ENCODE results near the gene USP36. TPM values are rescaled to one million over a fixed set of nuclear protein-coding genes. Genes with fewer than 3 reads are reported as not detected.
"Not testable (repeated sequence)": the region's sequence is repeated elsewhere in the genome, so short reads cannot be mapped to it uniquely, and the experiment has no call there.

The USP36 gene
- total RNA-seq, 1 experiment from 2014 or later, result 48.2 TPM

DNA sequence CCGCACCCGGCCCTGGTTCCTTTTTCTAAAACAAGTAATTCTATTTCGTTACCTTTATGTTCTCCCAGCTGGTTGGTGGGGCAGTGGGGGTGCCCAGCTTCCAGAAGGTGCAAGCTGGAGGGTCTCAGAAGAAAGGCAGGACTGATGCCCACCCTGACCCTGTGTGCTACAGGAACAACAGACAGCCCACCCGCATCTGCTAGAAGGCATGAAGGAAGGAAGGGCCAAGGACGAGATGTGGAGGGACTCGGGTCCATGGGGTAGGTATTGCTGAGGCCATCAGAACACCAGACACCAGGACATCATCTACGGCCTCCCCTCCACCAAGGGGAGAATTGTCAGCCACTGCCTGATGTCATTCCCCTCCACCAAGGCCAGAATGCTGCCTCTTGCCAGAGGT is 52.2 kb downstream of the USP36 start:
- Histone ChIP-seq H3K27me3 (no peaks in the 10 kb centered on the region), H3K36me3 (0 out of 2 replicates have a peak, but pooled peaks cover 3% of the 10 kb centered on the region), H3K27ac (no peak overlapping the region), H3K9me3 (replicated peaks) (no peaks in the 10 kb centered on the region), H3K4me1 (peaks cover 43% of the 10 kb centered on the region), H3K4me3 (no peak overlapping the region)
- DNase-seq, result no peak

DNA sequence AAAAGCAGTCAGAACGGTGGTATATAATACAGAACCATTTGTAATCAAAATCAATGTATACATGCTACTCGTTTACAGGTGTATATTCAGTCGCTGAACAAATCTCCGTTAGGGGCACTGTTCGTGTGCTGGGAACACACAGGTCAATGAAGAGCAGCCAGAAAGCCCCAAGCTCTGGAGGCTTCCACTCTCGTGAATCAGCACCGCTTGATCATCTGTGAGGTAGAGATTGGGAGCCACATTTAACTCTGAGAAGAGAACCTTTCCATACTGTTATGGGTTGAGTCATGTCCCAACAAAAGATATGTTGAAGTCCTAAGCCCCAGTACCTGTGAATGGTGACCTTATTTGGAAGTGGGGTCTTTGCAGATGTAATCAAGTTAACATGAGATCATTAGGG is 53.2 kb downstream of the USP36 start:
- Histone ChIP-seq H3K9me3 (replicated peaks) (no peaks in the 10 kb centered on the region), H3K36me3 (no peaks in the 10 kb centered on the region), H3K27ac (no peak overlapping the region), H3K27me3 (no peaks in the 10 kb centered on the region), H3K4me1 (peaks cover 43% of the 10 kb centered on the region), H3K4me3 (no peak overlapping the region)
- DNase-seq, result no peak

DNA sequence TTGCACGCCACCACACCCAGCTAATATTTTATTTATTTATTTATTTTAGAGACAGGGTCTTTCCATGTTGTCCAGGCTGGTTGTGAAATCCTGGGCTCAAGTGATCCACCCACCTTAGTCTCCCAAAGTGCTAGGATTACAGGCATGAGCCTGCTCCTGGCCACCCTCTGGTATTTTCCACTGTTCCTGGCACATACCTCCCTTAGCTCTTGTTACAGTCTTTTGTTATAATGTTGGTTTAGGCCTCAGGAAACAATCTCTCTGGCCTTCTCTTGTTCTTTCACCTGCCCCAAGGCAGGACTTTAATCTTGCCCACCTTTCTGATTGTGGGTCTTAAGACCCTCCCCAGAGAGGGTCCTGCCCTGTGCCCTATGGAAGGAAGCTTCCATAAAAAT is 55.0 kb downstream of the USP36 start:
- no peaks in the 10 kb centered on the region for H3K9me3 ChIP-seq (replicated peaks)
- H3K27ac ChIP-seq, result no peak overlapping the region
- DNase-seq, result no peak
- peaks cover 25% of the 10 kb centered on the region for H3K4me1 ChIP-seq
- no peak overlapping the region for H3K4me3 ChIP-seq
- H3K27me3 ChIP-seq, result no peaks in the 10 kb centered on the region
- H3K36me3 ChIP-seq, result no peaks in the 10 kb centered on the region

DNA sequence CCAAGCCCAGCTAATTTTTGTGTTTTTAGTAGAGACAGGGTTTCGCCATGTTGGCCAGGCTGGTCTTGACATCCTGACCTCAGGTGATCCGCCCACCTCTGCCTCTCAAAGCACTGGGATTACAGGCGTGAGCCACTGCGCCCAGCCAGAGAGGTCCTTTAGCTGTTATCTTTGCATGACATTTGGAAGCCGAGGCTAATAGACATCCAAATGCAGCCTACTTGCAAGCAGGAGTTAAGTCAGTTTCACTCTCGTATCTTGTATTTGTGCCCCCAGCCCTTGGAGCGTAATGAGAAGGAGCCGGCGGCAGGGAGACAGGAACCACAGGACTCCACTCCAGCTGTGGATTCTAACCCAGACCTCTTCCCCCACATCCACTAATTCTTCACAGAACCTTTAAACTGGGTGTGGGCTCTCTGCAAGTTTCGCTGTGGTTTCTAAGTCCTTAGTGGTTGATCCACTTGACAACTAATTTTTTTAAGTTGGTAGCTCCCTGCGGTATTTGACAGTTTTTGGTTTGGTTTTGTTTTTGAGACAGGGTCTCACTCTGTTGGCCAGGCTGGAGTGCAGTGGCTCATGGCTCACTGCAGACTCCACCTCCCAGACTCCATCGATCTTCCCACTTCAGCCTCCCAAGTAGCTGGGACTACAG is 55.5 kb downstream of the USP36 start:
- Histone ChIP-seq H3K36me3 (no peaks in the 10 kb centered on the region), H3K4me3 (no peak overlapping the region), H3K4me1 (peaks cover 20% of the 10 kb centered on the region), H3K27ac (no peak overlapping the region), H3K9me3 (replicated peaks) (no peaks in the 10 kb centered on the region), H3K27me3 (no peaks in the 10 kb centered on the region)
- no peak for DNase-seq

DNA sequence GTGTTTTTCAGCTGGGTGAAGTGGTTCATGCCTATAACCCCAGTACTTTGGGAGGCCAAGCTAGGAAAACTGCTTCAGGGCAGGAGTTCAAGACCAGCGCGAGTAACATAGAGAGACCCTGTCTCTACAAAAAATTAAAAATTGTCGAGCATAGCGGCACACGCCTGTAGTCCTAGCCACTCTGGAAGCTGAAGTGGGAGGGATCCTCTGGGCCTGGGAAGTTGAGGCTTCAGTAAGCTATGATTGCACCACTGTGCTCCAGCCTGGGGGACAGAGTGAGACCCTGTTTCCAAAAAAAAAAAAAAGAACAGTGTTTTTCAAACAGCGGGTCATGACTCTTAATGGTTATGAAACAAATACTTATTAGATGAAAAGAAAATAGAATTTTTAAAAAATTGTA is 56.3 kb downstream of the USP36 start:
- DNase-seq, result no peak
- no peaks in the 10 kb centered on the region for H3K9me3 ChIP-seq (replicated peaks)
- no peak overlapping the region for H3K4me3 ChIP-seq
- no peaks in the 10 kb centered on the region for H3K36me3 ChIP-seq
- H3K27me3 ChIP-seq, result no peaks in the 10 kb centered on the region
- peaks cover 14% of the 10 kb centered on the region for H3K4me1 ChIP-seq
- no peak overlapping the region for H3K27ac ChIP-seq

DNA sequence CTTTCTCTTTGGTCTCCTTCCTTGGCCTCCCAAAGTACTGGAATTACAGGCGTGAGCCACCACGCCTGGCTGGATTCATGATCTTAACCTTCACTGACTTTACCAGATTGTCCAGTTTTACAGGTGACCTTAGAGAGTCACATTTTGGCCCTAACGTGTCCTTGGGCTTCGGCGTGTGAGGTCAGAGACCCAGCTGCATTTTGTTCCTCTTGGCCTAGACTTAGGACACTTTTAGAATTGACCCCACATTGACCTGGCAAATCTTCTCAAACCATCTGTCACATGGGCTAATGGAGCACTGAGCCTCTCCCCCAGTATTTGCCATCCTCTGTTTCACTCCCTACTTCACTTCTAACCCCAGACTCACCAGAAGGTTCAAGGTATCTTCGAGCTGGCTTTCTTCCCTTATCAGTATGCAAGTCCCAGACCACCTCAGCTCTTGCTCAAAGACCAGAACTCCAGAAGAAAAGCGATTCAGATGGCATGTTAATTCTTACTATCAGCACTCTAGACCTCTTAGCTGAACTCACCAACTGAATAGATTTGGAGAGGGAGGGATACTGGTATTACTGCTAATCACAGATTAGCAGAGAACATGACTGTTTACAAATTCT is 56.8 kb downstream of the USP36 start:
- Histone ChIP-seq H3K4me1 (peaks cover 9% of the 10 kb centered on the region), H3K27ac (no peak overlapping the region), H3K9me3 (replicated peaks) (no peaks in the 10 kb centered on the region), H3K36me3 (peaks cover under 1% of the 10 kb centered on the region; the same call in 1 of the 2 replicates), H3K27me3 (no peaks in the 10 kb centered on the region), H3K4me3 (no peak overlapping the region)
- no peak for DNase-seq

DNA sequence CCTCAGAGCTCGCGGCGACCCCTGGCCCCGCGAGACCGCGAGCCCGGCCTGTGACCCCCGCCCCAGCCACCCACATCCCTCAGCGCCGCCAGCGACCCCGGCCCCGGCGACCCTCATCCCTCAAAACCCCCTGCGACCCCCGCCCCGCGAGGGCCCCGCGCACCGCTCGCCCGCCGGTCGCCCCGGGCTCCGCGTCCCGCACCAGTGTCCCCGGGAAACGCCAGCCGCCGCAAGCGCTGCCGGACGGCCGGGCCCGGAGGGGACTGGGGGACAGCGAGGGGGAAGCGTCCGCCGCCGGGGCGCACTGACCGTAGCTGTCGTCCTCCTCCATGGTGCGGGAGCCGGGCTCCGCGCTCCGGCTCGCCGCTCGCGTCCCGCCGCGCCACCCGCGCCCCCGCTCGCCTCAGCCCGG is 58.7 kb downstream of the USP36 start, which contains the start of gene CYTH1:
CYTH1 (minus strand) TSS at position 381 of the 412 bp plus-strand sequence; CDS start at position 331, 50 bp downstream.
- Histone ChIP-seq H3K27me3 (no peaks in the 10 kb centered on the region), H3K4me1 (peaks cover 6% of the 10 kb centered on the region), H3K27ac (peak within 1 kb of the TSS; percentile 49), H3K9me3 (replicated peaks) (no peaks in the 10 kb centered on the region), H3K36me3 (peaks cover 3% of the 10 kb centered on the region; the same call in 1 of the 2 replicates), H3K4me3 (peak within 1 kb of the TSS; percentile 78)
- DNase-seq, result no peak

DNA sequence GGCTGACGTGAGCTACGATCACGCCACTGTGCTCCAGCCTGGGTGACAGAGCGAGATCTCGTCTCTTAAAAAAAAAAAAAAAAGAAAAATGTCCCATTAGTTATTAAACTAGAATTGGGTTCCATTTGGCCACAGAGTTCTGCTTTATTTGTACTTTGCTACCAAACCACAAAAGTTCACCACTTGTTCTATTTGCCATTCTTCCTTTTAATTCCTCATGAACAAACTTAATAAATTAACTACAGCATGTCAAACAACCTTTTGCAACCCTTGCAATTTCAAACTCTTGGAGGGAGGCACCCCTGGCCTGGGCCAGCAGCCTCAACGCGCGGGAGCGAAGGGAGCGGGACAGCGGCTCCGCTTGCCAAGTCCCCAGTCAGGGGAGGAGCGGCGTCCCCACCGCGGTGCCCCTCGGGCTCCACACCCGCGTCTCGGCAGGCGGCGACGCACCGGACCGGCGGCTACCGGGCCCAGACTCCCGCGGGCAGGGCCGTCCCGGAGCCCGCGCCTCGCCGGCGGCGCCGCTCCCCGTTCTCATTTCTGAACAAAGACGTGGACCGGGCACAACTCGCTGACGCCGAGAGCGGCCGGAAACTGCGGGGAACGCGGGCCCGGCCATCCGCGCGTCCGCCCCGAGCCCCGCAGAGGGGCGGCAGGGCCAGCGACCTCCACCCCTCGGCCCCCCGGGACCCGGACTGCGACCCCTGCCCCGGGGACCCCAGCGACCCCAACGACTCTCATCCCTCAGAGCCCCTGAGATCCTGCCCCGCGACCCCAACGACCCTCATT is 59.3 kb downstream of the USP36 start:
- peak overlapping the region; percentile 78 for H3K4me3 ChIP-seq
- no peaks in the 10 kb centered on the region for H3K9me3 ChIP-seq (replicated peaks)
- peaks cover 6% of the 10 kb centered on the region for H3K4me1 ChIP-seq
- no peaks in the 10 kb centered on the region for H3K27me3 ChIP-seq
- peak overlapping the region; percentile 8; the same call in 1 of the 2 replicates for H3K27ac ChIP-seq
- peaks cover 3% of the 10 kb centered on the region; the same call in 1 of the 2 replicates for H3K36me3 ChIP-seq
- DNase-seq, result peak; percentile 66 to 69

DNA sequence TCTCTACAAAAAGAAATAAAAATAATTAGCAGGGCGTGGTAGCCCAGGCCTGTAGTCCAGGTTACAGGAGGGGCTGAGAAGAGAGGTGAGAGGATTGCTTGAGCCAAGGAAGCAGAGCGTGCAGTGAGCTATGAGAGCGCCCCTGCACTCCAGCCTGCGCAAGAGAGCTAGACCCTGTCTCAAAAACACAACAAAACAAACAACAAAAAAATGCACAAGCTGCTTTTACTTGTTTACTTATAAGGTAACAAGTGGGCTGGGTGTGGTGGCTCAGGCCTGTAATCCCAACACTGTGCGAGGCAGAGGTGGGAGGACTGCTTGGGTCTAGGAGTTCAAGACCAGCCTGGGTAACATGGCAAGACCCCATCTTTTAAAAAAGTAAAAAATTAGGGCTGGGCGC is 60.3 kb downstream of the USP36 start:
- H3K27ac ChIP-seq, result no peak overlapping the region
- no peaks in the 10 kb centered on the region for H3K9me3 ChIP-seq (replicated peaks)
- no peak for DNase-seq
- H3K27me3 ChIP-seq, result no peaks in the 10 kb centered on the region
- peaks cover 3% of the 10 kb centered on the region; the same call in 1 of the 2 replicates for H3K36me3 ChIP-seq
- H3K4me1 ChIP-seq, result peaks cover 6% of the 10 kb centered on the region
- H3K4me3 ChIP-seq, result no peak overlapping the region

DNA sequence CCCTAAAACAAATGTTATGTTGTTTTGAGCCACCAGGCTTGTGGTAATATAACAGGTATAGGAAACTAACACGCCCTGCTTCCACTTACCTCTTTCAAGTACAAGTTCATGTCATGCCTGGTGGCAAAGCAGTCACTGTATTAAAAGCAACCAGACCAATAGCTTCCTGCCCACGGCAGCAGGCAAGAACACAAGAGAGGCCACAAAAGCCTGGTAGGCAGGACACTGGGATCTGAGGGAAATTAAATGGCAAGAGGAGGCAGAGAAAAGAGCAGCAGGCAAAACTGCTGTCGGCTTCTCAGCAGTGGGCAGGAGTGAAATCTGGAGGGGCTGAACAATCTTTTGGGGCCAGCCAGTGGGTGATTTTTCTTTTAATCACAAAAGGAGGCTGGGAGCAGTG is 60.8 kb downstream of the USP36 start:
- Histone ChIP-seq H3K36me3 (peaks cover 3% of the 10 kb centered on the region; the same call in 1 of the 2 replicates), H3K27ac (no peak overlapping the region), H3K4me3 (no peak overlapping the region), H3K4me1 (peaks cover 6% of the 10 kb centered on the region), H3K27me3 (no peaks in the 10 kb centered on the region), H3K9me3 (replicated peaks) (no peaks in the 10 kb centered on the region)
- no peak for DNase-seq

DNA sequence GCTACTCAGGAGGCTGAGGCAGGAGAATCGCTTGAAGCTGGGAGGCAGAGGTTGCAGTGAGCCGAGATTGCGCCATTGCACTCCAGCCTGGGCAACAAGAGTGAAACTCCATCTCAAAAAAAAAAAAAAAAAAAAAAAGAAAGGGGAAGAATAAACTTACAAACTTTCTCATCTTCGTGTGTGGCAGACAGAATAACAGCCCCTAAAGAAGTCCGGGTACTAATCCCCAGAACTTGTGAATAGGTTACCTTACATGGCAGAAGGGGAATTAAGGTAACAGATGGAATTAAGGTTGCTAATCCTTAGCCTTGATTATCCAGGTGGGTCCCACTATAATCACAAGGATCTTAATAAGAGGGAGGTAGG is 61.3 kb downstream of the USP36 start:
- not testable (repeated sequence) for H3K27ac ChIP-seq; H3K36me3 ChIP-seq; H3K4me1 ChIP-seq; H3K9me3 ChIP-seq (replicated peaks); H3K27me3 ChIP-seq; H3K4me3 ChIP-seq; DNase-seq

DNA sequence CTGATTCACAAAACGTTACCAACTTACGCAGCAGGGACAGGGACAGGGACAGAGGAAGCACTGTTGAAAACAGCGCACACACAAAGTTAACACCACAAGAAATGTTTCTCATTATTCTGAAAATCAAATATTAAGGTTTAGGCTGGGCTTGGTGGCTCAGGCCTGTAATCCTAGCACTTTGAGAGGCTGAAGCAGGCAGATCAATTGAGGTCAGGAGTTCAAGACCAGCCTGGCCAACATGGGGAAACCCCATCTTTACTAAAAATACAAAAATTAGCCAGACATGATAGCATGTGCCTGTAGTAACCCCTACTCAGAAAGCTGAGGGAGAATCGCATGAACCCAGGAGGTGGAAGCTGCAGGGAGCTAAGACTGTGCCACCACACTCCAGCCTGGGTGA is 62.7 kb downstream of the USP36 start:
- H3K27ac ChIP-seq, result no peak overlapping the region
- H3K4me3 ChIP-seq, result no peak overlapping the region
- H3K36me3 ChIP-seq, result peaks cover 5% of the 10 kb centered on the region
- H3K27me3 ChIP-seq, result no peaks in the 10 kb centered on the region
- H3K4me1 ChIP-seq, result peaks cover 5% of the 10 kb centered on the region
- DNase-seq, result no peak
- H3K9me3 ChIP-seq (replicated peaks), result no peaks in the 10 kb centered on the region

DNA sequence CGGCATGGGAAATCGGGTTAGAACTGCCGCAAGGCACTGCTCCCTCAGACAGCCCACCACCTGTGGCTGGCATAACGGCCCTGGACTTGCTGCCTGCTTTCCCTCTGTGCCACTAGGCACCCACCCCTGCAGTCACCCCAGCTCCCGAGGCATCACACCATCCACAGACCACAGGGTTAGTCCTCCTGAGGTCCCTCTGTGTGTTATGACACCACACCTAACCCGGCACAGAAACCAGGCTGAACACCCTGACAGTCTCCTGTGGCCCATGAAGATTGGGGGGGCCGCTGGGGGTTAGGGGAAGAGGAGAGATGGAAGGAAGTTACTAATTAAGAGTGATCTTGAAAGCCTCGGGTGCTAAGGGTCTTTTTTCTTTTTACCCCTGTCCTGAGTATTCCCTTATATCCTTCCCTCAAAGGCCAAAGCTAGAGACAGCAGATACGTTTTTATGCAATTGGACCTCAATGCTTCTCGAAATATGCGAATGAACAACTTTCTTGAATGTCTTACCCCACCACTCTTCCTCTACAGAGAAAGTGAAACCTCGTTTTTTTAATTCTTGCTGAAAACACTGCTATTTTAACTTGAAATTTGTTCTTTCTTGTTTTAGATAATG is 65.5 kb downstream of the USP36 start:
- no peak overlapping the region for H3K4me3 ChIP-seq
- DNase-seq, result no peak
- no peaks in the 10 kb centered on the region for H3K9me3 ChIP-seq (replicated peaks)
- H3K27me3 ChIP-seq, result no peaks in the 10 kb centered on the region
- H3K27ac ChIP-seq, result no peak overlapping the region
- H3K4me1 ChIP-seq, result peaks cover 3% of the 10 kb centered on the region; the same call in 1 of the 2 replicates
- peaks cover 5% of the 10 kb centered on the region for H3K36me3 ChIP-seq

DNA sequence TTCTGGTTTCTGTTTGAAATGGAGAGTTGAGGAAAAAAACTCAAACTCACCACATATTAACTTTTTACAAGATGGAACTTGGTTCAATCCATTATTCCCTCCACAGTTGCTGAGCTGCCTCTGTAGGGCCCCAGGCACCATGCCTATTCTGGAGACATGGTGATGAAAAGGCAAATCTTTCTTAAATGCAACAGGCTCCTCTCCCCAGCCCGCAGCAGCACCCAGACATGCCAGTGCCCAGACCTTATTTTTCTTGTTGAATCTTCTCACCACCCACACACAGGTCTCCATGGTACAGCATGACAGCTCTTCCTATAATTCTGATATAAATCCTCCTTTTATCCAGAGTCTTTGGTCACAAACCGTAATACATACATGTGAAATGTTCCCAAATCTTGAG is 66.2 kb downstream of the USP36 start:
- DNase-seq, result no peak
- H3K4me1 ChIP-seq, result peaks cover 3% of the 10 kb centered on the region; the same call in 1 of the 2 replicates
- H3K9me3 ChIP-seq (replicated peaks), result no peaks in the 10 kb centered on the region
- H3K27ac ChIP-seq, result no peak overlapping the region
- H3K4me3 ChIP-seq, result no peak overlapping the region
- H3K27me3 ChIP-seq, result no peaks in the 10 kb centered on the region
- H3K36me3 ChIP-seq, result peaks cover 5% of the 10 kb centered on the region
